SK-N-SH treated with all-trans-retinoic acid at 6 μM for 48 hours (cell line): ENCODE measurements around the gene MUTYH.

Experiments
- ARNTL ChIP-seq: fragments of 450-650 bp; formaldehyde crosslinking; IDR thresholded peaks from 2 replicates; pipeline ENCODE4 v1.5.0; 2020; ENCODE audit warnings: low read depth, mild to moderate bottlenecking, moderate library complexity, borderline replicate concordance
- CREB5 ChIP-seq: fragments of 250-450 bp; sonication (Bioruptor Pico); IDR thresholded peaks from 2 replicates; pipeline ENCODE4 v1.5.1; 2020; ENCODE audit warnings: low read depth, mild to moderate bottlenecking, moderate library complexity
- CSDC2 ChIP-seq: fragments of 250-450 bp; sonication (Bioruptor Pico); IDR thresholded peaks from 2 replicates; pipeline ENCODE4 v1.5.0; 2020; ENCODE audit warnings: mild to moderate bottlenecking, moderate library complexity
- ESRRG ChIP-seq: fragments of 250-450 bp; sonication (Bioruptor Pico); IDR thresholded peaks from 2 replicates; pipeline ENCODE4 v1.6.1; 2021; ENCODE audit warnings: mild to moderate bottlenecking
- ISL1 ChIP-seq: fragments of 250-450 bp; sonication (Bioruptor Pico); IDR thresholded peaks from 2 replicates; pipeline ENCODE4 v2.1.2; 2022; ENCODE audit warnings: mild to moderate bottlenecking, moderate library complexity
- PATZ1 ChIP-seq: fragments of 250-450 bp; sonication (Bioruptor Pico); IDR thresholded peaks from 2 replicates; pipeline ENCODE4 v1.8.0; 2020; ENCODE audit warnings: mild to moderate bottlenecking, moderate library complexity, borderline replicate concordance
- PPARA ChIP-seq: fragments of 250-450 bp; sonication (Bioruptor Pico); IDR thresholded peaks from 2 replicates; pipeline ENCODE4 v1.5.0; 2020; ENCODE audit warnings: mild to moderate bottlenecking, borderline replicate concordance
- RARB ChIP-seq: fragments of 250-450 bp; sonication (Bioruptor Pico); IDR thresholded peaks from 2 replicates; pipeline ENCODE4 v1.8.0; 2021; ENCODE audit warnings: mild to moderate bottlenecking, moderate library complexity
- TCF4 ChIP-seq: fragments of 250-450 bp; sonication (Bioruptor Pico); IDR thresholded peaks from 2 replicates; pipeline ENCODE4 v1.8.0; 2021; ENCODE audit warnings: mild to moderate bottlenecking, moderate library complexity, borderline replicate concordance
- ZFP3 ChIP-seq: fragments of 250-450 bp; sonication (Bioruptor Pico); IDR thresholded peaks from 2 replicates; pipeline ENCODE4 v1.5.0; 2020; ENCODE audit warnings: mild to moderate bottlenecking, moderate library complexity
- ZFP30 ChIP-seq: fragments of 450-650 bp; formaldehyde crosslinking; IDR thresholded peaks from 2 replicates; pipeline ENCODE4 v1.5.0; 2022; ENCODE audit warnings: mild to moderate bottlenecking, moderate library complexity
- ZNF565 ChIP-seq: fragments of 450-650 bp; formaldehyde crosslinking; conservative IDR thresholded peaks from 2 replicates; pipeline ENCODE4 v1.5.0; 2020; ENCODE audit warnings: low read depth, mild to moderate bottlenecking, moderate library complexity
- ZNF8 ChIP-seq: fragments of 450-650 bp; formaldehyde crosslinking; IDR thresholded peaks from 2 replicates; pipeline ENCODE4 v1.5.0; 2020; ENCODE audit warnings: mild to moderate bottlenecking, moderate library complexity

- TF ChIP-seq ZNF565 (CRISPR knock-in tag) (no peak), PATZ1 (CRISPR knock-in tag) (no peak), PPARA (CRISPR knock-in tag) (no peak), ZFP30 (no peak), ZFP3 (CRISPR knock-in tag) (no peak), CREB5 (no peak), TCF4 (no peak), RARB (CRISPR knock-in tag) (no peak), ARNTL (CRISPR knock-in tag) (no peak), CSDC2 (CRISPR knock-in tag) (no peak), ZNF8 (CRISPR knock-in tag) (no peak), ISL1 (CRISPR knock-in tag) (no peak), ESRRG (CRISPR knock-in tag) (no peak)
Observed at GRCh38 chr1:45355683-45356082, 15.4 kb upstream of the MUTYH start.
